ENCODE results near the gene ZNF215. TPM values are rescaled to one million over a fixed set of nuclear protein-coding genes. Genes with fewer than 3 reads are reported as not detected.
"Not testable (repeated sequence)": the region's sequence is repeated elsewhere in the genome, so short reads cannot be mapped to it uniquely, and the experiment has no call there.

The ZNF215 gene
- total and polyA plus RNA-seq, 2 donors from 2014 or later, result 0.56 to 6.4 TPM

DNA sequence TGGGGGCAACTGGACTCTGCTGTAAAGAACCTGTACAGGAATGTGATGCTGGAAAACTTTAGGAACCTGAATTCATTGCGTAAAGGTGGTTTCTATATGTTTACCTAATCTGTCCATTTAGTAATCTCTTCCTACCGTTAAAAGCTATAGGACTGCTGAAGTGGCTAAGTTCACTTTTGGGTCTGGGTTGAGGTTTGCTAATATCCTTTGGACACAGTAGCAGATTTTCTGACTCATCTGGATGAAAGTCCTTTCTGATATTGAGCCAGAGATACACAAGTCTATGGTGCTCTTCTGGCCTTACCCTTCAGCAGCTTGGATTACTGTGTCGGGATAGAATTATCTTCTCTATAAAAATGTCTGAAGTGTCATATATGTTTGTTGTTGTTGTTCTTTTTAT lies 16.9 kb downstream of the ZNF215 start:
- Histone ChIP-seq H3K9ac (ENCODE audit: low read length in 3 of 3) (no peak overlapping the region), H3K4me1 (ENCODE audit: control insufficient read depth in 2 of 3, insufficient read depth in 2 of 3, low read depth in 1 of 3, low read length in 3 of 3) (no peaks in the 10 kb centered on the region), H3K4me3 (ENCODE audit: low read length in 3 of 3) (no peak overlapping the region), H3K36me3 (ENCODE audit: control insufficient read depth in 2 of 3, insufficient read depth in 3 of 3, low read length in 3 of 3) (no peaks in the 10 kb centered on the region), H3K9me3 (ENCODE audit: control insufficient read depth in 2 of 3, insufficient read depth in 1 of 3, low read length in 3 of 3) (no peaks in the 10 kb centered on the region), H3K27ac (ENCODE audit: low read depth in 2 of 2, low read length in 2 of 2) (no peak overlapping the region), H3K27me3 (ENCODE audit: control insufficient read depth, insufficient read depth, low read length) (no peaks in the 10 kb centered on the region)
- FAIRE-seq (no peak), DNase-seq (no peak)
- intact Hi-C loops (cut with DNase I), result no loop called here
- TF ChIP-seq, protein P1, sequence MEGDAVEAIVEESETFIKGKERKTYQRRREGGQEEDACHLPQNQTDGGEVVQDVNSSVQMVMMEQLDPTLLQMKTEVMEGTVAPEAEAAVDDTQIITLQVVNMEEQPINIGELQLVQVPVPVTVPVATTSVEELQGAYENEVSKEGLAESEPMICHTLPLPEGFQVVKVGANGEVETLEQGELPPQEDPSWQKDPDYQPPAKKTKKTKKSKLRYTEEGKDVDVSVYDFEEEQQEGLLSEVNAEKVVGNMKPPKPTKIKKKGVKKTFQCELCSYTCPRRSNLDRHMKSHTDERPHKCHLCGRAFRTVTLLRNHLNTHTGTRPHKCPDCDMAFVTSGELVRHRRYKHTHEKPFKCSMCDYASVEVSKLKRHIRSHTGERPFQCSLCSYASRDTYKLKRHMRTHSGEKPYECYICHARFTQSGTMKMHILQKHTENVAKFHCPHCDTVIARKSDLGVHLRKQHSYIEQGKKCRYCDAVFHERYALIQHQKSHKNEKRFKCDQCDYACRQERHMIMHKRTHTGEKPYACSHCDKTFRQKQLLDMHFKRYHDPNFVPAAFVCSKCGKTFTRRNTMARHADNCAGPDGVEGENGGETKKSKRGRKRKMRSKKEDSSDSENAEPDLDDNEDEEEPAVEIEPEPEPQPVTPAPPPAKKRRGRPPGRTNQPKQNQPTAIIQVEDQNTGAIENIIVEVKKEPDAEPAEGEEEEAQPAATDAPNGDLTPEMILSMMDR (IDR thresholded peaks at IDR 0.05; ENCODE audit: borderline replicate concordance, extremely low read depth, insufficient read depth), result no peak

DNA sequence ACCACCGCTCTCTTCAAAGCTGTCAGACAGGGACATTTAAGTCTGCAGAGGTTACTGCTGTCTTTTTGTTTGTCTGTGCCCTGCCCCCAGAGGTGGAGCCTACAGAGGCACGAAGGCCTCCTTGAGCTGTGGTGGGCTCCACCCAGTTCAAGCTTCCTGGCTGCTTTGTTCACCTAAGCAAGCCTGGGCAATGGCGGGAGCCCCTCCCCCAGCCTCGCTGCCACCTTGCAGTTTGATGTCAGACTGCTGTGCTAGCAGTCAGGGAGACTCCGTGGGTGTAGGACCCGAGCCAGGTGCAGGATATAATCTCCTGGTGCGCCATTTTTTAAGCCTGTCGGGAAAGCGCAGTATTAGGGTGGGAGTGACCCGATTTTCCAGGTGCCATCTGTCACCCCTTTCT lies 28.0 kb downstream of the ZNF215 start:
- H3K27ac ChIP-seq (ENCODE audit: low read depth in 2 of 2, low read length in 2 of 2); H3K36me3 ChIP-seq (ENCODE audit: control insufficient read depth in 2 of 3, insufficient read depth in 3 of 3, low read length in 3 of 3); H3K27me3 ChIP-seq (ENCODE audit: control insufficient read depth, insufficient read depth, low read length); H3K9me3 ChIP-seq (ENCODE audit: control insufficient read depth in 2 of 3, insufficient read depth in 1 of 3, low read length in 3 of 3); H3K4me3 ChIP-seq (ENCODE audit: low read length in 3 of 3); FAIRE-seq; H3K9ac ChIP-seq (ENCODE audit: low read length in 3 of 3); intact Hi-C loops (cut with DNase I); DNase-seq; H3K4me1 ChIP-seq (ENCODE audit: control insufficient read depth in 2 of 3, insufficient read depth in 2 of 3, low read depth in 1 of 3, low read length in 3 of 3): not testable (repeated sequence)

DNA sequence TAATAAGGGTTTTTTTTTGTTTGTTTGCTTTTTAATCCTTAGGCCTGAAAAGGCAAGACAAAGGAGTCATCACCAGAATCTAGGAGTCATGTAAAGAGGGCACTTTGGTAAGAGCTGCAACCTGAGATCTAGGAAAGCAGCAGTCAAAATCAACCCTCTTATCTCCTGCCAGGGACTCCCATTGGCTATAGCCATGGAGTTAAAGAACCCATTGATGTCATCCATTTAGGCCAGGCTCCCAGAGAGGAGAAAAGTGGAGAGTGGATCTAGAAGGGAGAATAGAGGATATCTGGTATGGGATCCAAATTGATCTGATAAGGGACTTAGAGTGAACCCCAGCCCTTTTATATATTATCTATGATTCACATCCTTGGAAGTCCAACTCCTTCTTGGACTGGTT lies 35.9 kb downstream of the ZNF215 start:
- Histone ChIP-seq H3K9ac (ENCODE audit: low read length in 3 of 3) (no peak overlapping the region), H3K27me3 (ENCODE audit: control insufficient read depth, insufficient read depth, low read length) (no peaks in the 10 kb centered on the region), H3K4me3 (ENCODE audit: low read length in 3 of 3) (no peak overlapping the region), H3K4me1 (ENCODE audit: control insufficient read depth in 2 of 3, insufficient read depth in 2 of 3, low read depth in 1 of 3, low read length in 3 of 3) (no peaks in the 10 kb centered on the region), H3K27ac (ENCODE audit: low read depth in 2 of 2, low read length in 2 of 2) (no peak overlapping the region), H3K36me3 (ENCODE audit: control insufficient read depth in 2 of 3, insufficient read depth in 3 of 3, low read length in 3 of 3) (no peaks in the 10 kb centered on the region), H3K9me3 (ENCODE audit: control insufficient read depth in 2 of 3, insufficient read depth in 1 of 3, low read length in 3 of 3) (no peaks in the 10 kb centered on the region)
- intact Hi-C loops (cut with DNase I), result no loop called here
- DNase-seq (no peak), FAIRE-seq (no peak)
- TF ChIP-seq, protein P1 (IDR thresholded peaks at IDR 0.05; ENCODE audit: borderline replicate concordance, extremely low read depth, insufficient read depth), result no peak

DNA sequence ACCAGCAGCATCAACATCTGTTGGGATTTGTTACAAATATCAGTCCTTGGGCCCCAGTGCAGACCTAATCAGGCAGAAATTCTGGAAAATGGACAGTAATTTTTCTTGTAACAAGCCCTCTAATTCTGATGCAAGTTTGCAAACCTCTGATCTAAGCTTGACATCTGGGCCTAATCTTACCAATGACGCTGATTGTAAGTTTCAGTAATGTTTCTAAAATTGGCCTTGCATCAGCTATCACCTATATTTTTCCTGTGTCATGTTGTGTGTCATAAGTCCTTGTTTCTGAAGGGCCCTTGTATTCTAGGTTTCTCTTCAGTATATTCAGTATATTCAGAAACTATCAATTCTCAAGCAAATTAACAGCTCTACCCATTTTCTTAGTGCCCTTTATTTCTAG lies 36.4 kb downstream of the ZNF215 start:
- H3K4me3 ChIP-seq (ENCODE audit: low read length in 3 of 3), result no peak overlapping the region
- H3K27me3 ChIP-seq (ENCODE audit: control insufficient read depth, insufficient read depth, low read length), result no peaks in the 10 kb centered on the region
- TF ChIP-seq, protein P1 (IDR thresholded peaks at IDR 0.05; ENCODE audit: borderline replicate concordance, extremely low read depth, insufficient read depth), result no peak
- no peak overlapping the region for H3K9ac ChIP-seq (ENCODE audit: low read length in 3 of 3)
- H3K9me3 ChIP-seq (ENCODE audit: control insufficient read depth in 2 of 3, insufficient read depth in 1 of 3, low read length in 3 of 3), result no peaks in the 10 kb centered on the region
- intact Hi-C loops (cut with DNase I), result no loop called here
- H3K27ac ChIP-seq (ENCODE audit: low read depth in 2 of 2, low read length in 2 of 2), result no peak overlapping the region
- DNase-seq (no peak), FAIRE-seq (no peak)
- no peaks in the 10 kb centered on the region for H3K4me1 ChIP-seq (ENCODE audit: control insufficient read depth in 2 of 3, insufficient read depth in 2 of 3, low read depth in 1 of 3, low read length in 3 of 3)
- no peaks in the 10 kb centered on the region for H3K36me3 ChIP-seq (ENCODE audit: control insufficient read depth in 2 of 3, insufficient read depth in 3 of 3, low read length in 3 of 3)

Measured in kidney (tissue), 14 donors.